GM12878 (cell line): Measurements from ENCODE around the gene SCARF2. TPM values are rescaled to one million over a fixed set of nuclear protein-coding genes. Genes with fewer than 3 reads are reported as not detected.

ENCODE experiments used
- ATAC-seq: fragments of 200-7000 bp; cut with Tn5 transposase; 3 replicates; pipeline ENCODE4 v1.9.1; 2020; ENCODE audit warnings: mild to moderate bottlenecking, moderate library complexity
- BruUV-seq: library from RNA; stranded (reverse); fragments of 400-500 nt; replicated peaks from 2 replicates; lab custom pipeline; 2021; lab: Mats Ljungman, UMichigan
- CTCF ChIA-PET: fragments of 300-600 bp; sonication (Branson Sonifier 250); formaldehyde crosslinking; extraction: SDS; loops from one replicate; lab custom pipeline; 2021; ENCODE audit warnings: inconsistent platforms; lab: Yijun Ruan, JAX
- POLR2A ChIA-PET: fragments of 350-600 bp; formaldehyde crosslinking; extraction: SDS; loops from one replicate; lab custom pipeline; 2021; ENCODE audit warnings: inconsistent platforms; lab: Charles Lee
- RAD21 ChIA-PET: fragments of 300-600 bp; sonication (Branson Sonifier 250); formaldehyde crosslinking; loops from one replicate; lab custom pipeline; 2023; ENCODE audit warnings: antibody characterized with exemption; ENCODE audit not compliant: unreplicated experiment; lab: Charles Lee
- SMC1A ChIA-PET: fragments of 300-600 bp; sonication (Branson Sonifier 250); formaldehyde crosslinking; loops from one replicate; lab custom pipeline; 2023; ENCODE audit not compliant: unreplicated experiment, uncharacterized antibody; lab: Charles Lee
- DNase-seq: peaks from one replicate; pipeline ENCODE4 v3.0.0-alpha.2; 2011; ENCODE audit warnings: low read depth, low spot score
- FAIRE-seq: peaks from 3 replicates; lab custom pipeline; 2011; peaks lifted over from hg19 to GRCh38; lab: Jason Lieb, UNC
- H2AFZ ChIP-seq: 2 replicates; pipeline ENCODE4 v1.6.0; 2011; ENCODE audit warnings: low read depth, low read length, control low read depth; ENCODE audit not compliant: control insufficient read depth
- H3K27ac ChIP-seq: 2 replicates; pipeline ENCODE4 v1.5.1; 2011; ENCODE audit warnings: control low read depth; ENCODE audit not compliant: control insufficient read depth, insufficient read depth
- H3K27me3 ChIP-seq, 2 experiments: replicated peaks in 1 of 2; 2 replicates each; pipeline versions ENCODE4 v1.6.0 to v1.6.1; 2011; ENCODE audit warnings: low read length in 1 of 2; ENCODE audit not compliant: control insufficient read depth in 2 of 2, insufficient read depth in 2 of 2
- H3K36me3 ChIP-seq, 2 experiments: 2 replicates each; pipeline ENCODE4 v1.5.1; 2011; ENCODE audit warnings: low read length in 1 of 2; ENCODE audit not compliant: control insufficient read depth in 2 of 2, insufficient read depth in 2 of 2
- H3K4me1 ChIP-seq: 2 replicates; pipeline ENCODE4 v1.6.1; 2011; ENCODE audit warnings: mild to moderate bottlenecking, low read length, moderate library complexity, mixed read lengths; ENCODE audit not compliant: control insufficient read depth, insufficient read depth
- H3K4me2 ChIP-seq: 2 replicates; pipeline ENCODE4 v1.6.0; 2011; ENCODE audit warnings: control low read depth; ENCODE audit not compliant: control insufficient read depth, insufficient read depth
- H3K4me3 ChIP-seq: fragments of 200-600 bp; sonication (generic); 2 replicates; pipeline ENCODE4 v1.5.1; 2016
- H3K79me2 ChIP-seq: 2 replicates; pipeline ENCODE4 v1.6.0; 2011; ENCODE audit warnings: low read length; ENCODE audit not compliant: control insufficient read depth, insufficient read depth
- H3K9ac ChIP-seq: 2 replicates; pipeline ENCODE4 v1.8.0; 2011; ENCODE audit warnings: low read length, control low read depth, mixed read lengths; ENCODE audit not compliant: control insufficient read depth, insufficient read depth
- H3K9me3 ChIP-seq: replicated peaks from 3 replicates; pipeline ENCODE4 v1.5.1; 2011; ENCODE audit warnings: mild to moderate bottlenecking, low read length; ENCODE audit not compliant: control insufficient read depth, insufficient read depth
- H4K20me1 ChIP-seq: 2 replicates; pipeline ENCODE4 v1.6.0; 2011; ENCODE audit not compliant: control insufficient read depth, insufficient read depth
- BCL11A ChIP-seq: IDR thresholded peaks from 2 replicates; pipeline ENCODE4 v1.6.1; 2011; ENCODE audit warnings: low read depth, low read length
- BHLHE40 ChIP-seq, 2 experiments: fragments of 450-650 bp in 1 of 2; IDR thresholded peaks; 2 replicates each; pipeline ENCODE4 v1.6.1; 2011 to 2017; ENCODE audit warnings: low read depth in 2 of 2, borderline replicate concordance in 1 of 2, improper control_type of control experiment in 1 of 2, low read length in 1 of 2, mild to moderate bottlenecking in 1 of 2
- CEBPZ ChIP-seq: fragments of 150-350 bp; IDR thresholded peaks from 2 replicates; pipeline ENCODE4 v1.6.1; 2016; ENCODE audit warnings: low read depth, low read length
- POLR2AphosphoS5 ChIP-seq: IDR thresholded peaks from 2 replicates; pipeline ENCODE4 v1.6.1; 2011; ENCODE audit warnings: mild to moderate bottlenecking, low read length, inconsistent platforms
- SIN3A ChIP-seq: IDR thresholded peaks from 2 replicates; pipeline ENCODE4 v1.6.1; 2012; ENCODE audit warnings: low read depth, low read length, improper control_type of control experiment
- ZNF274 ChIP-seq: IDR thresholded peaks from one replicate; pipeline ENCODE4 v1.8.0; 2011; ENCODE audit not compliant: insufficient read length, insufficient read depth
- ZNF622 ChIP-seq: fragments of 450-650 bp; IDR thresholded peaks from 2 replicates; pipeline ENCODE4 v1.6.1; 2017; ENCODE audit warnings: mild to moderate bottlenecking, inconsistent platforms
- WGBS: methylation state at CpG from one replicate; pipeline ENCODE4 v1.1.6; 2016; ENCODE audit warnings: low lambda C conversion rate; ENCODE audit not compliant: insufficient replicate concordance, insufficient coverage; ENCODE audit errors: missing lambda C conversion rate; 5-methylcytosine and 5-hydroxymethylcytosine counted together
- in situ Hi-C: fragments of 300-500 bp; cut with MboI; formaldehyde crosslinking; loops from 9 replicates; pipeline ENCODE4 v1.14.3; 2018; ENCODE audit warnings: mixed read lengths
- intact Hi-C: fragments of 100-400 bp; cut with micrococcal nuclease; formaldehyde crosslinking; loops from one replicate; pipeline ENCODE4 v1.14.2; 2022; ENCODE audit not compliant: unreplicated experiment
- polyA plus RNA-seq, 11 experiments: library from polyadenylated mRNA; depleted of rRNA in 4 of 11; unstranded in 6 of 11; stranded (reverse) in 5 of 11; fragments of >200 nt; fragmentation: Nextera tagmentation in 4 of 11; fragmentation: Illumina TruSeq in 1 of 11; extraction: Ambion mirVana in 4 of 11; extraction: Trizol in 1 of 11; gene quantifications; 1 replicate in 1 of 11; 2 replicates in 10 of 11; pipeline versions ENCODE4 v1.2.1 to v1.2.3, GENCODE V29; 2011 to 2016; ENCODE audit warnings: inconsistent platforms in 2 of 11, missing spikeins in 2 of 11, low read depth in 1 of 11
- total RNA-seq, 4 experiments: library from RNA; depleted of rRNA in 3 of 4; stranded (reverse); fragments of >200 nt in 3 of 4; fragmentation: Illumina TruSeq in 1 of 4; extraction: Trizol in 1 of 4; gene quantifications; 2 replicates each; pipeline versions ENCODE4 v1.2.1 to v1.2.3, GENCODE V29; 2013 to 2021

The SCARF2 gene
- total and polyA plus RNA-seq, 10 of the 15 experiments (the other 5 are each of a cell fraction or from before 2014, with no cell fraction given): 0.01 to 0.74 (median 0.17) TPM; not detected in 5

- RAD21 ChIA-PET: no interaction called here
- peaks cover 0 to 4% of the 10 kb centered on the region in 2 experiments; a peak in 3 of 4 replicates for H3K27me3 ChIP-seq
- SMC1A ChIA-PET: no interaction called here
- H3K9me3 ChIP-seq: no peaks in the 10 kb centered on the region; the same call in 2 of the 3 replicates
- CTCF ChIA-PET: no interaction called here
- intact Hi-C loops (no loop called here), in situ Hi-C loops (loop anchor here (5.0 kb wide), 2 partner anchors 36 to 71 kb away; no protein-coding TSS in a partner anchor)
- no peak overlapping the region for H3K27ac ChIP-seq
- DNase-seq (no peak), FAIRE-seq (no peak), ATAC-seq (no peak)
- no peaks in the 10 kb centered on the region for H3K79me2 ChIP-seq
- H2AFZ ChIP-seq: no peak overlapping the region
- POLR2A ChIA-PET: no interaction called here
- H3K36me3 ChIP-seq: no peaks in the 10 kb centered on the region
- H3K4me1 ChIP-seq: no peaks in the 10 kb centered on the region
- H3K4me2 ChIP-seq: no peak overlapping the region
- H4K20me1 ChIP-seq: no peaks in the 10 kb centered on the region
- WGBS: 58% methylated on average over 7 of the region's 7 CpGs
- no TSS peak for BruUV-seq
- no peak overlapping the region for H3K9ac ChIP-seq
- no peak overlapping the region for H3K4me3 ChIP-seq
- TF ChIP-seq ZNF274 (no peak), CEBPZ (no peak), POLR2AphosphoS5 (no peak), ZNF622 (no peak), BHLHE40 (IDR thresholded peaks at IDR 0.05; ENCODE audit: borderline replicate concordance in 1 of 2, low read depth in 2 of 2, low read length in 1 of 2) (no peak), SIN3A (no peak), BCL11A (no peak)
Measured at GRCh38 chr22:20421507-20421874, 16.1 kb downstream of the SCARF2 start.
